COLO668 (cell line): ENCODE results near the gene HOMER1.

Source experiments
- DNase-seq: peaks from one replicate; lab custom pipeline; 2025; ENCODE audit not compliant: unreplicated experiment; lab: John Stamatoyannopoulos, UW

The HOMER1 gene

GRCh38 chr5:79329453-79329852 lies 184.5 kb downstream of the HOMER1 start:
- no peak for DNase-seq
